ENCODE results near the gene HSCB. TPM values are rescaled to one million over a fixed set of nuclear protein-coding genes. Genes with fewer than 3 reads are reported as not detected.

Gene HSCB
- total and polyA plus RNA-seq, 12 donors: 19.7 to 48.2 (median 28.5) TPM

DNA sequence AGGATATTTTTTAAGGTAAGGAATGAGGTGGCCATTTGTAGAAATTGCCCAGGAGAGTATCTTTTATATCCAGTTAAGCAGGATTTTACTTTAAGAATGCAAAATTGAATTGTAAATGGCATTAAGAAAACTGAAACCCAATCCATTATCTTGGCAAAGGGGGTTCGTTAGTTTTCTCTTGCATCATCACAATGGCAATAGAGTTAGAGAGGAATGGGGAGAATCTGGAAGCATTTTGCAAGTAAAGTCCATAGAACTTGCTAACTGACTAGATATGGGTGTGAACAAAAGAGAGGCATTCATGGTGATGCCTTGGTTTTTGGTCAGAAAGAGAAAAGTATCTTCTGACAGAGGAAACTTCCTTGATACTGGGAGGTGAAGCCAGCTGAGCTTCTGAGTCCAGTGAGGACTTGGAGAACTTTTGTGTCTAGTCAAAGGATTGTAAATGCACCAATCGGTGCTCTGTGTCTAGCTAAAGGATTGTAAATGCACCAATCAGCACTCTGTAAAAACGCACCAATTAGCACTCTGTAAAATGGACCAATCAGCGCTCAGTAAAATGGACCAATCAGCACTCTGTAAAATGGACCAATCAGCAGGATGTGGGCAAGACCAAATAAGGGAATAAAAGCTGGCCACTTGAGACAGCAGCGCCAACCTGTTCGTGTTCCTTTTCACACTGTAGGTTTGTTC lies 27.0 kb downstream of the HSCB start:
- Histone ChIP-seq H3K27me3 (no peaks in the 10 kb centered on the region), H3K9me3 (replicated peaks in 1 of 3) (no peaks in the 10 kb centered on the region), H3K4me1 (replicated peaks in 1 of 2) (peaks cover 0 to 3% of the 10 kb centered on the region in 2 donors), H3K27ac (no peak overlapping the region), H3K36me3 (replicated peaks in 1 of 2) (no peaks in the 10 kb centered on the region), H3K4me3 (no peak overlapping the region)
- TF ChIP-seq CTCF (IDR thresholded peaks at IDR 0.05): no peak
- no peak for TF ChIP-seq POLR2A (IDR thresholded peaks at IDR 0.05)
- 80 to 89% (median 86%) methylated on average over 6 of the region's 6 CpGs for WGBS, 4 donors
- intact Hi-C loops (cut with DNase I): loop anchor here in 1 of 2 donors (10.0 kb wide), 1 partner anchor 164 kb away; no protein-coding TSS in a partner anchor
- DNase-seq: no peak

GRCh38 chr22:28769394-28770085 lies 27.7 kb downstream of the HSCB start:
- Histone ChIP-seq H3K9me3 (replicated peaks in 1 of 3) (no peaks in the 10 kb centered on the region), H3K36me3 (replicated peaks in 1 of 2) (no peaks in the 10 kb centered on the region), H3K4me3 (no peak overlapping the region), H3K4me1 (replicated peaks in 1 of 2) (peaks cover 0 to 10% of the 10 kb centered on the region in 2 donors), H3K27ac (no peak overlapping the region), H3K27me3 (no peaks in the 10 kb centered on the region)
- TF ChIP-seq POLR2A (IDR thresholded peaks at IDR 0.05) (no peak), CTCF (IDR thresholded peaks at IDR 0.05) (no peak)
- DNase-seq: no peak
- 88 to 94% (median 91%) methylated on average over 14 of the region's 14 CpGs for WGBS, 4 donors
- intact Hi-C loops (cut with DNase I): loop anchor here in 1 of 2 donors (10.0 kb wide), 1 partner anchor 165 kb away; no protein-coding TSS in a partner anchor

DNA sequence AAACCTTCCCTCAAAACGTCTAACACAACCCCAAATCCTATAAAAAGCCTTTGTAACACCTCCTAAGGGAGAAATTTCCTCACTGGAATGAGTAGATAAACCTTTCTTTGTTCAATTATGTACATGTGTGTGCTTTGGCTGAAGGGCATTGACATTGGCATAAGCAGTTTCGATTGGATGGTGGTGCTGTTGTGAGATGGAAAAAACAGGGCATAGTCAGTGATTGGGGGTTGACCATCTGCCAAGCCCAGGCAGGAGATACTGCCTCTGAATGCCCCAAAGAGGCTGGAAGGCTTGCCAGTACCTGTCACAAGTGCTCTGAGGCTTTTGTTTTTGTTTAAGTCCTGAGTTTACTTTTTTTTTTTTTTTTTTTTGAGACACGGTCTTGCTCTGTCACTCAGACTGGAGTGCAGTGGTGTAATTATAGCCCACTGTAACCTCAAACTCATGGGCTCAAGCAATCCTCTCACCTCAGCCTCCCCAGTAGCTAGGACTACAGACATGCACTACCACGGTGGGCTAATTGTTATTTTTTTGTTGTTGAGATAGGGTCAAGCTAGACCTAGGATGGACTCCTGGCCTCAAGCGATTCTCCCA lies 29.5 kb downstream of the HSCB start:
- Histone ChIP-seq H3K27ac (no peak overlapping the region), H3K4me3 (no peak overlapping the region), H3K9me3 (replicated peaks in 1 of 3) (no peaks in the 10 kb centered on the region), H3K36me3 (replicated peaks in 1 of 2) (peaks cover 0 to 14% of the 10 kb centered on the region in 2 donors), H3K4me1 (replicated peaks in 1 of 2) (peaks cover 0 to 17% of the 10 kb centered on the region in 2 donors), H3K27me3 (no peaks in the 10 kb centered on the region)
- TF ChIP-seq POLR2A (IDR thresholded peaks at IDR 0.05) (no peak), CTCF (IDR thresholded peaks at IDR 0.05) (no peak)
- intact Hi-C loops (cut with DNase I): no loop called here
- peak in 1 of 7 donors; percentile 30 for DNase-seq
- WGBS, 4 donors: 75 to 77% (median 76%) methylated on average over 5 of the region's 5 CpGs

All from adrenal gland (tissue), 12 donors.